ENCODE results near the gene DST.
A peak's percentile ranks its signal among the peaks of the same experiment; 100 is the strongest.

Gene DST

GRCh38 chr6:56642366-56643261 lies at the start of gene DST:
DST (minus strand) TSS chr6:56642889.
- DNase-seq, result peak; percentile 72

GRCh38 chr6:56691814-56692213 lies 49.1 kb upstream of the DST start:
- no peak for DNase-seq

- no peak for DNase-seq
These were observed 48.6 kb upstream of the DST start for GRCh38 chr6:56691286-56691595.

GRCh38 chr6:56690519-56691285 lies 48.0 kb upstream of the DST start:
- peak; percentile 80 for DNase-seq

- DNase-seq, result no peak
These were observed 47.0 kb upstream of the DST start for GRCh38 chr6:56689663-56690062.

- DNase-seq, result no peak
These were observed 46.4 kb upstream of the DST start for GRCh38 chr6:56689114-56689513.

- no peak for DNase-seq
These were observed 45.8 kb upstream of the DST start for GRCh38 chr6:56688521-56688920.

- DNase-seq, result no peak
These were observed 44.9 kb upstream of the DST start for GRCh38 chr6:56687551-56687950.

- no peak for DNase-seq
These were observed 43.7 kb upstream of the DST start for GRCh38 chr6:56686429-56686828.

GRCh38 chr6:56685994-56686393 lies 43.3 kb upstream of the DST start:
- DNase-seq, result no peak

- no peak for DNase-seq
These were observed 42.5 kb upstream of the DST start for GRCh38 chr6:56685102-56685733.

- DNase-seq, result no peak
These were observed 41.8 kb upstream of the DST start for GRCh38 chr6:56684342-56685101.

GRCh38 chr6:56683882-56684281 lies 41.2 kb upstream of the DST start:
- peak; percentile 77 for DNase-seq

GRCh38 chr6:56682635-56683034 lies 39.9 kb upstream of the DST start:
- DNase-seq, result no peak

- peak; percentile 31 for DNase-seq
These were observed 34.9 kb upstream of the DST start for GRCh38 chr6:56677559-56677958.

GRCh38 chr6:56671651-56672461 lies 29.2 kb upstream of the DST start:
- DNase-seq, result peak; percentile 35

GRCh38 chr6:56671160-56671559 lies 28.5 kb upstream of the DST start:
- DNase-seq, result no peak

GRCh38 chr6:56669041-56669440 lies 26.4 kb upstream of the DST start:
- no peak for DNase-seq

- no peak for DNase-seq
These were observed 25.5 kb upstream of the DST start for GRCh38 chr6:56668158-56668557.

GRCh38 chr6:56667336-56667735 lies 24.6 kb upstream of the DST start:
- no peak for DNase-seq

GRCh38 chr6:56664029-56664428 lies 21.3 kb upstream of the DST start:
- DNase-seq, result no peak

- peak; percentile 41 for DNase-seq
These were observed 20.7 kb upstream of the DST start for GRCh38 chr6:56663344-56663743.

Measured in NCI-H226 (cell line).